HG03378 (cell line): ENCODE measurements around the gene TUBB4B.
"Not testable (repeated sequence)": the region's sequence is repeated elsewhere in the genome, so short reads cannot be mapped to it uniquely, and the experiment has no call there.

ENCODE experiments used
- ATAC-seq: cut with Tn5 transposase; IDR thresholded peaks from one replicate; pipeline ENCODE4 v1.9.1; 2021; ENCODE audit warnings: mild to moderate bottlenecking, moderate library complexity; ENCODE audit not compliant: unreplicated experiment

TUBB4B gene

DNA sequence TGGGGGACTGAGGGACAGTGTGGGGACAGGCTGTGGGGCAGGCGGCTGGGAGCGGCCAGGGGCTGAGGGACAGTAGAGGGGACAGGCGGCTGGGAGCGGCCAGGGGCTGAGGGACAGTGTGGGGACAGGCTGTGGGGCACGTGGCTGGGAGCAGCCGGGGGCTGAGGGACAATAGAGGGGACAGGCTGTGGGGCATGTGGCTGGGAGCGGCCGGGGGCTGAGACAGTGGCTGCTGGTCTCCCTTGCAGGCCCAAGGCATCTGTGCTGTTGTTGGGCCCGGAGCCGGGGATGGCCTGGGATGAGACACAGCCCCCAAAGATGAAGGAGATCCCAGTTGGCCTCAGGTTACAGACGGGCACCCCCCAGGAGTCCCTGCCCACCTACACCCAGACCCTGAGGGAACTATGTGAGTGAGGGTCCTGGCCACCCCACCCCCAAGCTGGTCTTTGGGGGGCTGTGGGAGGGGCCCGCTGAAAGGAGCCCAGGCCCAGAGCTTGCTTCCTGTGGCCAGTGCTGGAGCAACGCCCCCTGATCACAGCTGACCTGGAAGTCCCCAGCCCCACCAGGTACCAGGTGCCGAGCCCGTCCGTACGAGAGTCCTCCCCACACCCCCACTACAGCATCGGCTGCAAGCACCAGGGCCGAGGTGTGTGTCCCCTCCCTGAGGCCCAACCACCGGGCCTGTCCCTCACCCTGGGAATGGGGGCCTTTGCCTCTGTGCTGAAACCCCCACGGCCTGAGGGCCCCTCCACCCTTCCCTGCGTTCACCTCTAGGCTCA is 10.6 kb downstream of the TUBB4B start:
- no peak for ATAC-seq

DNA sequence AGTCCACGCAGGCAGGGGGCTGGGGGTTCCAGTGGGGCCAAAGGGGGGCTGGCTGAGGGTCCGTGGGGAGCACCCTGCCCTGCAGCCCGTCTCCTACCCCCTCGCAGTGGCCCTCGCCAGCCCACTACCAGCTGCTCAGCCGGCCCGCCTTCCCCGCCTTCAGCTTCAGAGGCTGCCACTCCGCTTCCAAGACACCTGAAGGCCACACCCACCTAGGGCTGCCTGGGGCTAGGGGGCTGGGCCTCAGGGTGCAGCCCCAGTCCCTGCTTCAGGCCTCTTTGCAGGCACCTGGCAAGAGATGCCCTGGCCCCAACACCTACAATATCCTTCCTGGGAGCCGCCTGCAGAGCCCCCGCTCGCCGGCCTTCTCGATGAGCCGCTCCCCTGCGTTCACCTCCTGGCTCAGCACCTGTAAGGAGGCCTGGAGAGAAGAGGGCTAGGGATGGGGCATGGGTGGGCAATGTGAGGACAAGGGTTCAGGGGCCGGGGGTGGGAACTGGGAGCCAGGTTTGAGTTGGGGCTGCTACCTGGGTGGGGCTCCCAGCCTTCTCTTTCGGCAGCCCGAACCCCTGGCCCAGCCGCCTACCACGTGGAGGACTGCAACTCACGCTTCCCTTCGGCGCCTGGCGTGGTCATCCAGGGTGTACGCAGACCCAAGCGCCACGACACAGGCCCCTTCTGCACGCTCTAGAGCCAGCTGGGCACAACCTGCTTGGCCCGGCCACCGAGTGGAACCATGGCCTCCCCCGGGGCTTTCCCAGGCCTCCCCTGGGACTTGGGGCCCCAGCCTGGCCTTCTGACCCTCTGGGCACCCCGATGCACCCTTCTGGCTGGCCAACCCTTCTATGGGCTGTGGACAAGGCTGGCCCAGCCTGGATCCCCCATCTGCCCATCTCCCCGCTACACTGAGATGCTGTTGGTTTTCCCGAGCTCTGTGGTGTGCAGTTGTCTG is 11.7 kb downstream of the TUBB4B start:
- no peak for ATAC-seq

DNA sequence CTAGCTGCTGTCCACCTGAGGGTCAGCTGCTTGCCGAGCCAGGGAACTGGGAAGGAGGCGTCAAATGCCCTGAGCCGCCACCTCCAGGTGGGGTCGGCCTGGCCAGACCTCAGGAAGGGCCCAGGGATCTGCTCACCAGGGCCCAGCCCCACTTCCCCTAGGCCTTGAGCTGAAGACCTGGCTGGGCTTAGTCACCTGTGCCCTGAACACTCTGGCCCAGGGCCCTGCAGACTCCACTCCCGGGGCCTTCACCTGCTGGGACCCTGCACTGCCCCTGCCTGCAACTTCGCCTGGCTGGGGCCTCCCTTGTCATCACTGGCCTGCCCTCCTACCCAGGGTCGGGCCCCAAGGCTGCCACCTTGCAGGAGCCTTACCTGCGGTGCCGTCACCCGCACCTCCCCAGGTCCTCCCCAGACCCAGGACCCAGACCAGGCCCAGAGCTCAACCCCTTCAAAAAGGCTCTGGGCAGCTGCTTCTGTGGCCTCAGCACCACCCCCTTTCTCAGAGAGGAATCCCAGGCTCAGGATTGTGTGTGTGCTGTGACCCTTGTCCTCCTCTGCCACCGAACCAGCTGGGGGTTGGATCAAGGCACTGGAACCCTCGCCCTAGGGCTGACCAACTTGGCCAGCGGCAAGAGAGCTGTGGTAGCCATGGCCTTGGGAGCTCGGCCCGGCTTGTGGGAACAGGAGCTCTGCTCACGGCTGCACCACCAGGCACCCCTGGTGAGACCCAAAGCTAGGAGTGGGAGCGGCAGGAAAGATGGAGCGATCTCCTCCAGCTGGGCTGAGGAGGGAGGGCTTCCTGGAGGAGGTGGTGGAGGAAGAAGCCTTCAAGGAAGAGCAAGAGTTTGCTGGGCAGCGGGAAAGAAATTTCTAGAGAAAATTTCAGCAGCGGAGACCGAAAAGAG is 12.9 kb downstream of the TUBB4B start:
- no peak for ATAC-seq

DNA sequence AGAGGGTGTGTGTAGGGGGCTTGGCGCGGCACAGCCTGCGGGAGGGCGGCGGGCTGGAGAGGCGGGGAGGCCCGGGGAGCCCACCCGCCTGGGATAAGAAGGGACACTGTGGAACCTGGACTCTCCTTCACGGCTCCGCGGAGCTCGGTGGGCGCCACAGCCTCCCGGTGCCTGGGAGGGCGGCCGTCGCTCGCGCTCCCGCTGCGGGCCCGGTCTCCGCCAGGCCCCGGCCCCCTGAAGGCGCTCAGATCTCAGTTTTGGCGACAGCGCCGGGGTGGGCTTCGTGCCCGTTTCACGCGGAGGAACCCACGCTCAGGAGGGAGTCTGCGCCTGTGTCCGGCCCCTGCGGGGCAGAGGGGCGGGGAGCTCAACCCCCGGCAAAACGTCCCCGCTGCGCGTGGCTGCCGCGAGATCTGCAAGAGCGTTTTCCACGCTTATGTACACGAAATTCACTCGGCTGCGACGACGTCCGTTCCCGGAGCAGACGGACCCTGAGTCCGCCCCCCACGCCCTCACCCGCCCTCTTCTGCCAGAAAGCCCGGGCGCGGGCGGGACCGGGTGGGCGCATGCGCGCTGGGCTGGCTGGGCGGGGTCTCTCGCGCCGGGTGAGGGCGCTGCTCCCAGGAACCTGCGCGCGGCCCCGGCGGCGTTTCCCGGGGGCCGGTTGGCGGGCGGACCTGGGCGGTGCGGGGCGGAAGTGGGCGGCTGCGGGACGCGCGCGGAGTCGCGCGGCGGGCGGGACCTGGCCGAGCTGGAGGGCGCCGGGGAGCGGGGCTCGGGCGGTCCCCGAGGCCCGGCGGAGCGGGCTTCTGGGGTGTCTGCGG is 13.7 kb downstream of the TUBB4B start, which contains the start of gene NELFB:
TSS of gene NELFB (plus strand) at position 704 of the 824 bp plus-strand sequence.
- peak; percentile 40 for ATAC-seq

DNA sequence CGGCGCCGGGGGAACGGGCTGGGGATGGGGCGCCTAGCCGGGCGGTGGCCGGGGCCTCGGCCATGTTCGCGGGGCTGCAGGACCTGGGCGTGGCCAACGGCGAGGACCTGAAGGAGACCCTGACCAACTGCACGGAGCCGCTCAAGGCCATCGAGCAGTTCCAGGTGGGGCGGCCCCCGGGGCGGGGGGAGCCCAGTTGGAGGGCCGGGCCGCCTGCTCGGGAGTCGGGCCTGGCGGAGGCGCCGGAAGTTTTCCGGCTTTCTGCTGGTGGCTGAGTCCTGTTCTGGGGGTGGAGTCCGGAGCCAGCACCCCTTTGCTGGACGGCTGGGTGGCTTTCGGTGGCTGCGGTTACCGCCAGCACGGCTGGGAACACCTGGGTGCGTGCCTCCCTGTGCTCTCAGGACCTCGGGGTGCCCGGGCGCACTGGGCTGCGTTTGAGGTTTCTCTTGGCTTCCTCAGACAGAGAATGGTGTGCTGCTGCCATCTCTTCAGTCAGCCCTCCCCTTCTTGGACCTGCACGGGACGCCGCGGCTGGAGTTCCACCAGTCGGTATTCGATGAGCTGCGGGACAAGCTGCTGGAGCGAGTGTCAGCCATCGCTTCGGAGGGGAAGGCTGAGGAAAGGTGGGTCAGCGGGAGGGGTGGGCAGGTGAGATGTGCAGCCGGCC is 14.5 kb downstream of the TUBB4B start:
- ATAC-seq, result peak; percentile 10

DNA sequence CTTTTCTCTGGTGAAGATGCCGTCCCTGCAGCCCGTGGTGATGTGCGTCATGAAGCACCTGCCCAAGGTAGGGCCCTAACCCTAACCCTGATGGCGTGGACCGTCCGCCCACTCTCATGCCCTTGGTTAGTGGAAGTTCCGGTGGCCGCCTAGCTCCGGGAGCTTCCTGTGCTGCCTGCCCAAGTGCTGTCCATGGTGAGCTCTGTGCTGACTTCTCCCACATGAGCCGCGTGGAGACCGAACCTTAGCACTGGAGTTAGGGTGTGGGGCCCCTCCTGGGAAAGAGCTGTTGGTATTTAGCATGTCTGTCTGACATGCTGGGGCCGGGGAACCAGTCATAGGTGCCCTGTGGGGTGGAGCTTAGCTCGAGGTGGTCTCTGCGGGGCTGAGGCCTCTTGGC is 15.3 kb downstream of the TUBB4B start:
- no peak for ATAC-seq

DNA sequence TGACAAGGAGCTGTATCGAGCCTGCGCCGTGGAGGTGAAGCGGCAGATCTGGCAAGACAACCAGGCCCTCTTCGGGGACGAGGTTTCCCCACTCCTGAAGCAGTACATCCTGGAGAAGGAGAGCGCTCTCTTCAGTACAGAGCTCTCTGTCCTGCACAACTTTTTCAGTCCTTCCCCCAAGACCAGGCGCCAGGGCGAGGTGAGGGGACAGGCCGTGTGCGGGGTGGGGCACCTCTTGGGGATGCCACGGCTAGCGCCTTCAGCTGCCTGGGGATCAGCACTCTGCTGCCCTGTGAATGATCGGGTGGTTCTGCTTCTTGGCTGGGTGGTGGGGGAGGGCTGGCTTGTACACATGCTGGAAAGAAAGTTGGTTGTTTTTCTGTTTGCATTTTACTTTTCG is 15.8 kb downstream of the TUBB4B start:
- ATAC-seq, result no peak

DNA sequence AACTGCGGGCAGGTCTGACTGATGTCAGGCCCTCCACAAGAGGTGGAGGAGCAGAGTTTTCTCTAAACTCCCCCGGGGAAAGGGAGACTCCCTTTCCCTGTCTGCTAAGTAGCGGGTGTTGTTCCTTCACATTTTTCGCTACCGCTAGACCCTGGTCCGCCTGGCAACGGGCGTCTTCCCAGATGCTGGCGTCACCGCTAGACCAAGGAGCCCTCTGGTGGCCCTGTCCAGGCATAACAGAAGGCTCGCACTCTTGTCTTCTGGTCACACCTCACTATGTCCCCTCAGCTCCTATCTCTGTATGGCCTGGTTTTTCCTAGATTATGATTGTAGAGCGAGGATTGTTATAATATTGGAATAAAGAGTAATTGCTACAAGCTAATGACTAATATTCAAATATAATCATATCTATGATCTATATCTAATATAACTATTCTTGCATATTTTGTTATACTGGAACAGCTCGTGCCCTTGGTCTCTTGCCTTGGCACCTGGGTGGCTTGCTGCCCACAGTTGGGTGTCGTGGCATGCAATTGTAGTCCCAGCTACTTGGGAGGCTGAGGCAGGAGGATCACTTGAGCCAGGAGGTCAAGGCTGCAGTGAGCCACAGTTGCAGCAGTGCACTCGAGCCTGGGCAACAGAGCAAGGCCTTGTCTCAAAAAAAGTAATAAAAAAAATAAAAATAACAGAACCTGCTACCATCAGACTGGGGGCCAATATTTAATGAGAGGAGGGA is 21.3 kb downstream of the TUBB4B start:
- ATAC-seq, result not testable (repeated sequence)

DNA sequence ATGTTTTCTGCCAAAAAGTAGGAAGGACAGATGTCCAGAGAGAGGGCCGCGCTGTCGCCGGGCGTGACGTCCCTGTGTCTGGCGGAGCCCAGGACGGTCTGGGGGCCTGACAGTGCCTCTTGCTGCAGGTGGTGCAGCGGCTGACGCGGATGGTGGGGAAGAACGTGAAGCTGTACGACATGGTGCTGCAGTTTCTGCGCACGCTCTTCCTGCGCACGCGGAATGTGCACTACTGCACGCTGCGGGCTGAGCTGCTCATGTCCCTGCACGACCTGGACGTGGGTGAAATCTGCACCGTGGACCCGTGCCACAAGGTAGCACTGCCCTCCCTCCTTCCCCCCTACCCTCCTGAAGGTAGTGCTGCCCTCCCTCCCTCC is 21.8 kb downstream of the TUBB4B start:
- no peak for ATAC-seq

DNA sequence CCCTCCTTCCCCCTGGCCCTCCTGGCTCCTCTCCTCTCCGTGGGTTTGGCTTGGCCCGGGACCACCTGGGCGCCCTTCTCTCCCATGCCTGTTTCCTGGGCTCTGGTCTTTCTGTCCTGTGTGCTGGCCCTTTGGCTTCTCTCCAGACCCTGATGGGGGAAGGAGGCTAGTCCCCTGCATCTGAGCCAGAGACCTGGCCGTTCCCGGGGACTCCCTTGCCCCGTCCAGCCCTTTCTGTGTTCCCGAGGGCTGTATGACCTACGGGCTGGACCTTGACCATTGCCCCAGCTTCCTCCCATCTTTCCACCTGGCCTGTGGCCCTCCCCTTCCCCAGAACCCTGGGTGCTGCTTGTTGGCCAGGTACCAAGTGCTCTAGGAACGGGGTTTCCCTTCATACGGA is 22.4 kb downstream of the TUBB4B start:
- ATAC-seq, result no peak

DNA sequence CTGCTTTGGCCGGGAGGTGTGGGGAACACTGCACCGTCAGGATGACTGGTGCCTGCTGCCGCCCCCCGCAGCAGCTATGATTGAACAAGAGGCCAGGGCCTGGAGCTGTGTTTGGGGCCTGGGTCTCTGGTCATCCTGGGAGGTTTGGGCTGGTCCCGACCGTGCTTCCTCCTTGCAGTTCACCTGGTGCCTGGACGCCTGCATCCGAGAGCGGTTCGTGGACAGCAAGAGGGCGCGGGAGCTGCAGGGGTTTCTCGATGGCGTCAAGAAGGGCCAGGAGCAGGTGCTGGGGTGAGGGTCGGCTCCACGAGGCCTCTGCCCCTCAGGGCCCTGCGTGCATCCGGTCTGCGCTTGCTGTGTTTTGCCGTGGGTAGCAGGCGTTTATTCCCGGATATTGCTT is 23.0 kb downstream of the TUBB4B start:
- ATAC-seq, result no peak

DNA sequence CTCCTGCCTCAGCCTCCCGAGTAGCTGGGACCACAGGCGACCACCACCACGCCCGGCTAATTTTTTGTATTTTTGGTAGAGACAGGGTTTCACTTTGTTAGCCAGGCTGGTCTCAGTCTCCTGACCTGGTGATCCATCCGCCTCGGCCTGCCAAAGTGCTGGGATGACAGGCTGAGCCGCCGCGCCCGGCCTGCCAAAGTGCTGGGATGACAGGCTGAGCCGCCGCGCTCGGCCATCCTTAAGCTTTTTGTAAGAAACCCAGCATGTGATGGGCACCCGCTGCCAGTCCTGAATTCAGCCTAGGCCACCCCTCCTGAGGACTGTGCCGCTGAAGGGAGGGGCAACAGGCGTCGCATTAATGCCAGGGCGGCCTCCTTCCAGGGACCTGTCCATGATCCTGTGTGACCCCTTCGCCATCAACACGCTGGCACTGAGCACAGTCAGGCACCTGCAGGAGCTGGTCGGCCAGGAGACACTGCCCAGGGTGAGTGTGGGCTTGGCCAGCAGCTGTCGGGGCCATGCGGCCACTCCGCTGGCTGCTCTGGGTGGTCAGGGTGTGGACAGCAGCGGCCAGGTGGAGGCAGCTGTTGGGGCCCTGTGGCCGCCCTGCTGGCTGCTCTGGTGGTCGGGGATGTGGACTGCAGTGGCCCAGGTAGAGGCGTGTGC is 24.5 kb downstream of the TUBB4B start:
- ATAC-seq, result no peak

DNA sequence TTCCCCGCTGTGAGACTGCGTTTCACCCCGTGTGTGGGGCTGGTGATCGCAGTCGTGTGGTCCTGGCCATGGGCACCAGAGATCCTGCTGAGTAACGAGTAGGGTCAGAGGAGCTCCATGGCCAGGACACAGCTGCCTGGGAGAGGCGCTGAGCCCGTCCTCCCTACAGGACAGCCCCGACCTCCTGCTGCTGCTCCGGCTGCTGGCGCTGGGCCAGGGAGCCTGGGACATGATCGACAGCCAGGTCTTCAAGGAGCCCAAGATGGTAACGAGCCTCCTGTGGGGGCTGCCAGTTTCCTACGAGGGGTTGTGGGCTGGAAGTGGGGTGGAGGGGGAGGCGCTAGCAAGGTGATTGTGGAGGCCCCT is 25.1 kb downstream of the TUBB4B start:
- no peak for ATAC-seq

DNA sequence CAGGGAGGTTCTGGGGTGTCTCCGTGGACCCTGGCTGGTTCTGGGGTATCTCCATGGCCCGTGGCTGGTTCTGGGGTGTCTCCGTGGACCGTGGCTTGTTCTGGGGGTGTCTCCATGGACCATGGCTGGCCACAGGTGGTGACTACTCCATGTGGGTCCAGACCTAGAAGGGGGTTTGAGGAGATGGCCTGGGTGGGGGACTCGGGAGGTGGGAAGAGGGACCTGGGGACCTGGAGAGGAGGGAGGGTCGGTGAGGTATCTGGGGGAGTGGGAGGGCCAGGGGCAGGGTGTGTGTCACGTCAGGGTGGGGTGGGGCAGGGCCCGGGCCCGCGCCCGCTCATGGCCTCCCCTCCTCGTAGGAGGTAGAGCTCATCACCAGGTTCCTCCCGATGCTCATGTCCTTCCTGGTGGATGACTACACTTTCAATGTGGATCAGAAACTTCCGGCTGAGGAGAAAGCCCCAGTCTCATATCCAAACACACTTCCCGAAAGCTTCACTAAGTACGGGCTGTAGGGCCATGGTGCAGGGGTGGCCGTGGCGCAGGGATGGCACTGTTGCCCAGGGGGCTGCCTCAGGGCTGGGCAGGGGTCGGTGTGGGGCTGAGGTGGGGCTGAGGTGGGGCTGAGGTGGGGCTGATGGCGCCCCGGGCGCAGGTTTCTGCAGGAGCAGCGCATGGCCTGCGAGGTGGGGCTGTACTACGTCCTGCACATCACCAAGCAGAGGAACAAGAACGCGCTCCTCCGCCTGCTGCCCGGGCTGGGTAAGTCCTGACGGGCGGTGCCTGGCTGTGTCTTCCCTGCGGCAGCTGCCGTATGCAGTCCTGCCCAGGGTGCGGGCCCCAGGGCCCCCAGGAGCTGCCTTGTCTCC is 25.7 kb downstream of the TUBB4B start:
- no peak for ATAC-seq

DNA sequence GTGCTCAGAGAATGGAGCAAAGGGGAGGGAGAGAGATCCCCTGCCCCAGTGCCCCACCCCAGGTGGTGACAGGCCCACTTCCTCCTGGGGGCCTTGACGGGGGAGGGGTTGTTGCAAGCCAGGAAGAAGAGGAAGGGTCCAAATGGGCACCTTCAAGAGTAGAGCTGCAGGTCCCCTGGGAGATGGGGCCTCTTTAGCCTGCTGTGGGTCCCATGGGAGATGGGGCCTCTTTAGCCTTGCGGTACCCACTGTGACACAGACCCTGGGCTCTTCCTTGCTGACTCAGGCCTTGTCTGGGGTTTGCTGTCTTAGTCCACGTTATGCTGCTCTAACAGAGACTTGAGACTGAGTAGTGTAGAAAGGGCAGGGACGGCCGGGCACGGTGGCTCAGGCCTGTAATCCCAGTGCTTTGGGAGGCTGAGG is 26.9 kb downstream of the TUBB4B start:
- no peak for ATAC-seq

DNA sequence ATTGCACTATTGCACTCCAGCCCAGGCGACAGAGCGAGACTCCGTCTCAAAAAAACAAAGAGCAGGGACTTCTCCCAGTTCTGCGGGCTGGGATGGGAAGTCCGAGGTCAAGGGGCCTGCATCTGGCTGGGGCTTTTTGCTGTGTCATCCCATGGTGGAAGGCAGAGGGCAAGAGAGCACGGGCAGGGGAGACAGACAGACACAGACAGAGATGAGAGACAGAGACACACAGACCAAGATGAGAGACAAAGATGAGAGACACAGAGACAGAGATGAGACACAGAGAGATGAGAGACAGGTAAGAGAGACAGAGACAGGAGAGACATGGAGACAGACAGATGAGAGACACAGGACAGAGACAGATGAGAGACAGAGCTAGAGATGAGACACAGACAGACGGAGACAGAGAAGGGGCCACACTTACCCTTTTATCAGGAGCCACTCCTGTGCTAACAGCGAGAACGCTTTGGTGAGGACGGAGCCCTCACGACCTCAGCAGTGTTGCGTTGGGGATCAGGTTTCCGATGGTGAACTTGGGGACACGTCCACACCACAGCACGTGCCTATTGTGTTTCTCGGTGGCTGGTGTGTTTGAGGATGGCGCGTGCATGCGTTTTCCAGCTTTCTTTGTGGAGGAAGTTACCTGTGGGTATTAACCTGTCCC is 27.6 kb downstream of the TUBB4B start:
- ATAC-seq, result no peak

DNA sequence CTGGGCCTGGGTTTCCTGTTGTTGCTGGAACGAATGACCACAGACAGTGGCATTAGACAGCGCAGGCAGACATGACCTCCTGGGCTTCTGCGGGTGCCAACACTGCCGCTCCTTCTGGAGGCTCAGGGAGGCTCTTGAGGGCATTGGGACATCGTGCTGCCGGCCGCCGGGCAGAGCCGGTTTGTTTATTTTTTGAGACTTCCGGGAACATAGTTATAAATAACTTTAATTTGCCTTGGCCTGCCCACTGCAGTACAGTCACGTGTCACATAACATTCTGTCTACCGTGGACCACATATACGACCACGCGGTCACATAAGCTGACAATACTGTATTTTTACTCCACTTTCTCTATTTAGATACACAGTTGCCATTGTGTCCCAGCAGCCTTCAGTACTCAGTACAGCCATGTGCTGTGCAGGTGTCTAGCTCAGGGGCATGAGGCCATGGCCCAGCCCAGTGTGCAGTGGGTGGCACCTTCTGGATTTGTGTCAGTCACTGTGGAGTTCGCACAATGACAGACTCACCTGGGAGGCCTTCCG is 28.2 kb downstream of the TUBB4B start:
- no peak for ATAC-seq
